HG03439 (cell line): ENCODE measurements around the gene INMT.

Experiments
- ATAC-seq: cut with Tn5 transposase; IDR thresholded peaks from one replicate; pipeline ENCODE4 v1.9.1; 2021; ENCODE audit warnings: mild to moderate bottlenecking, moderate library complexity; ENCODE audit not compliant: unreplicated experiment

INMT gene

DNA sequence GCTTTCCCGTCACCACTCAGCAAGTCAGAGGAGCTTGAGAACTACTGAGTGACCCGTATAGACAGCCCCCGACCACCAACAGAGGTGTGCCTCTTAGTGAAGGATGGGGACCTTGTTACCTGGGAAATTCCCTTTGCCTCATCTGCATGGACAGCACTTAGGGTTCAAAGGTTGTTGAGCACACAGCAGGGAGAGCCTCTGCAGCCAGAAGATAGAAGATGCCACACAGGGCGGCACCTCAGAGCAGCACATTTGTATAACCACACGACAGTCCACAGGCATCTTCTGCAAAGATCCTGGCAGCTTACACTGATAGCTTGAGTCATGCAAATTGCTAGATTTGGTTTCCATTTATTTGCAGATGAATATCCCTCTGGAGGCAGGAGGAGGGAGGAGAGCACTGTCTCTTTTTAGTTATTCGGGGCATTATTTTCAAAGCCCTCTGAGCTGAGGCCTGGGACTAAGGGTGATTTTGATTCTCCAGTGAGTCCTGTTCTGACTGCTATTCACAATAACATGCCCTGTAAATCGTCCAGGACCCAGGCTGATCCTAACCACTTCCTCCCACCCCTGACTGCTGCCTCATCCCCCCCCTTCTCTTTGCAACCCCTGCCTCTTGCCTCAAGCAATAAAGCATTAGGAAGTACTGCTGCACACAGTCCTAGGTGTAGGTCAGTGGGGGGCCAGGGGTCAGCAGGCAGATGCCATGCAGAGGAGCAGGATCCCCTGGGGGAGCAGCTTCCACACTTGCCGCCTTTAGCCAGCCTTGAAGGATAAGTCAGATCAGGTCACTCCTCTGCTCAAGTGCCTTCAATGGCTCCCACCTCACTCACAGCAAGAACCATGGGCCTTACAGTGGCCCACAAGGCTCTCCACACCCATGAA is 24.6 kb upstream of the INMT start:
- no peak for ATAC-seq

- no peak for ATAC-seq
These were observed 23.3 kb upstream of the INMT start for GRCh38 chr7:30728591-30729100.

DNA sequence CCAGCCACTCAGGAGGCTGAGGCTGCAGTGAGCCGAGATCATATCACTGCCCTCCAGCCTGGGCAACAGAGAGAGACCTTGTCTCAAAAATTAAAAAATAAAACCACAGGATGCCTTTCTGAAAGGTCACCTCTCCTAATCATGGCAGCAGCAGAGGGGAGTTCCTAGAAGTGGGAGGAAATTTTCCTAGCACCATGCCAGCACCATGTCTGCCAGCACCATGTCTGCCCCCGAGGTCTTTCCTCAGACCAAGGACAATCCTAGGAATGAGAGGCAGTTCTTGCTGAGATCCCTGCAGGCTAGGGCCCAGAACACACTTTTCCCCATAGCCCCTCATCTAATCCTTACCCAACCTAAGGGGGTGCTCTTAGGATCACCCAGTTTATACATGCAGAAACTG is 22.3 kb upstream of the INMT start:
- ATAC-seq, result no peak

GRCh38 chr7:30730097-30730496 is 21.8 kb upstream of the INMT start:
- no peak for ATAC-seq

DNA sequence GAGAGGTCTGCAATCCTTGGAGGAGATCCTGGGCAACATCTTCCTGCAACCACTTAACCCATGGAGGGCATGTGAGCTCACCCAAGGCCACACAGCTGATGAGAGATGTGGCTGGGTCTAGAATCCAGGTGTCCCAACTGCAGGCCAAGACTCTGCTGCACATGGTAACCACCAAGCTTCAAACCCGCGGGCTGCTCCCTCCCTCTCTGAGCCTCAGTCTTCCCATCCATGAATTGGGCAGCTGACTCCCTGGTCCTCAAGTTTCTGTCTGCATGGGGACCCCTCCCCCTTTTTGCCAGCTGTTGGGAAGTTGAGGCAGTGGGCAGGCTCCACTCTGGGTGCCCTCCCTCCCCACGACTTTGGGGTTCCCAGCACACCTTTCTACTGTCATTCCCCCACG is 20.9 kb upstream of the INMT start:
- ATAC-seq, result no peak

DNA sequence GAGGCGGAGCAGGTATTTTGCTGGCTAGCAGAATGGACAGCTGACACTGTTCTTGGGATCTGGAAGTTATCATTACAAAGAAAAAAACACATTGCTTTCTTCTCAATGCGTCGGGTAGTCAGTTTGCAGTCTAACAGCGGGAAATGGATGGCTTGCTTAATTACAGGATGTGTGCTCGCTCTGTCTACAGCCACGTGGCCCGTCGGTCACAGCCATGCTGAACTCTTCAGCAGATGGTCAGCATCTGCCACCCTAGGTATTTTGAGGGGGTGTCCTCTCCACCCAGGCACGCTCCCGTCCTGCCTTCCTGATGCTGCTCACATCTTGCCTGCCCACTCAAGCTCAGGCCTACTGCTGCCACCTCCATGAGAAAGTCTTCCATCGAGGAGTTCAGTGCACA is 20.4 kb upstream of the INMT start:
- ATAC-seq, result no peak

DNA sequence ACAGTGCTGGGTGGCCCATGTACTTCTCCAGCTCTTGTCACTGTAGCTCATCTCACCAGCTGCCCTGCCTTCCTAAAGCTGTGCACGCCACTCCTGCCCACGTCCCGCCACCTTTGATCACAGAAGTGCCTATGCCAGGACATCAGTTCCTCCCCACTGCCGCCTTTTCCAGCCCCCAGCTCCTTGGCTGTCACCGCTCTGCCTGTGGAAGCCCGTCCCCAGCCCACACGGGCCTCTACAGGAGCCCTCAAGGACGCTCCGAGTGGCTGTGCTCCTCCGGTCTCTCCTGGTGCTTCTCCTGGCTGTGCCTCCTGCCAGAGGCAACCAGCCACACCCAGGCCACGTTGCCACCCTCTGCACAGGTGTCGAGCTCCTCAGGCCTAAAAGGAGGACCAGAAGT is 19.3 kb upstream of the INMT start:
- no peak for ATAC-seq

GRCh38 chr7:30733216-30733615 is 18.7 kb upstream of the INMT start:
- ATAC-seq, result no peak

- ATAC-seq, result no peak
These were observed 18.2 kb upstream of the INMT start for GRCh38 chr7:30733691-30734090.

GRCh38 chr7:30734497-30734896 is 17.4 kb upstream of the INMT start:
- ATAC-seq, result no peak

DNA sequence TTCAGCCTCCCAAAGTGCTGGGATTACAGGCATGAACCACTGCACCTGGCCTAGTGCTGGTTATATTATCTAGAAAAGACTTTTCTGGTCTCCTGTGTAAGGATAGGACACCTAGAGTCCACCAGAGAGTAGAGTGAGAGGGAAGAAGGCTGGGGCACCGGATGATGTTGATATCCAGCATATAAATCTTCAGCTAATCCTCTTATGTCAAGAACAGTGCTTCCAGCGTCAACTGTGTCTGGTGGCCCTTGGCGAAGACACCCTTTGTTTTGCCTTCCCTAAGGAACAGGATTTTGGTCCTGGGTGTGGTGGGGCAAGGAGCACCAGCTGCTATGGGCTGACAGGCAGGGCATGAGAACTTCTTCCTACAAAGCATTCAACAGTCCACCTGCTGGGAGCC is 16.3 kb upstream of the INMT start:
- no peak for ATAC-seq

DNA sequence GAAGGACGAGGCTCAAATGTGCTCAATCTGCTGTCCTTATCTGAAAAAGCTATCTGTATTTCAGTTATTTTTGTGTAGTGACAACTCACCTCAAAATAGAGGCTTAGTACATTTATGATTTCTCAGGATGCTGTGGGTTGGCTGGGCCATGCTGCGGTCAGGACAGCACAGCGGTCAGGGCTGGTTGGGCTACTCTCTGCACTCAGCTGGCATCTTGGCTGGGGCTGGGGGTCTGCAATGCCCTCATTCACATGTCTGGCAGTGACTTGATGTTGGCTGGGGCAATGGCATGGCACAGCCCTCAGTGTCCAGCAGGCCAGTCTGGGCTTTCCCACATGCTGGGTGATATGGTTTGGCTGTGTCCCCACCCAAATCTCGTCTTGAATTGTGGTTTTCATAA is 15.6 kb upstream of the INMT start:
- no peak for ATAC-seq

- no peak for ATAC-seq
These were observed 13.7 kb upstream of the INMT start for GRCh38 chr7:30738026-30738915.

- ATAC-seq, result no peak
These were observed 12.2 kb upstream of the INMT start for GRCh38 chr7:30739691-30740090.

DNA sequence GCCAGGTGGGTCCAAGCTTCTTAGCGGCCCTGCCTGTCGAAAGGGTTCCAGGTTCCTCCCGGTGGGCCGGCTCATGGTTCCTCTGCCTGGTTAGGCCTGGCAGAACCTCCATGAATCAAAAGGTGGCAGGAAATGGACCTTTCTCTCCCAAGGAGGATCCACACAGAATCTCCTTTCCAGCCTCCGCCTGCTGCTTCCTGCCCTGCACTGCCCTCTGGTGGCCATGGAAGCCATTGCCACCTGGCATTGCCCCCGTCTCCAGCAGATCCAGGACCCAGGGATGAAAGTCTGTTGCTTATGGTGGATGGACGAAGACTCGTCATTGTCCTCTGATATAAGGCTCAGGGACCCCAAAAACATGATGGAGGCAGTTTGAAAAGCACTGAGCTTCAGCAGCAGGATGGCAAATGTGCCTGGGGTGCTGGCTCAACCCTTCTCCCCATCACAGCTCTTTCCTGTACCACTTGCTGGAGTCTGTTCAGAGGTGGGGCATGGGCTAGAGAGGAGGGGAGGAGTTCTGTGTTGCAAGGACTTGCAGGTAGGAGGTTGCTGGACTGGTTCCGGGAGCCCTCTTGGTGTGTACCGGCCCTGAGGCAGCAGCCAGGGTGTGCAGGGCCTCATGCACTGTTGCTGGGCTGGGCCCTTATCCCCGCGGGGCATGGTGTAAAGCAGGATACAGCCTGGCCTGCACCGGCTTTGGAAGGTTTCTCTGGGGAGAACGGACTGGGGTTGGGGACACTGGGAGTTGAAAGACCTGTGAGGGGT is 11.3 kb upstream of the INMT start:
- peak; percentile 56 for ATAC-seq

- no peak for ATAC-seq
These were observed 10.6 kb upstream of the INMT start for GRCh38 chr7:30741289-30741688.

GRCh38 chr7:30743371-30744074 is 8.4 kb upstream of the INMT start:
- no peak for ATAC-seq

- no peak for ATAC-seq
These were observed 7.9 kb upstream of the INMT start for GRCh38 chr7:30744075-30744417.

DNA sequence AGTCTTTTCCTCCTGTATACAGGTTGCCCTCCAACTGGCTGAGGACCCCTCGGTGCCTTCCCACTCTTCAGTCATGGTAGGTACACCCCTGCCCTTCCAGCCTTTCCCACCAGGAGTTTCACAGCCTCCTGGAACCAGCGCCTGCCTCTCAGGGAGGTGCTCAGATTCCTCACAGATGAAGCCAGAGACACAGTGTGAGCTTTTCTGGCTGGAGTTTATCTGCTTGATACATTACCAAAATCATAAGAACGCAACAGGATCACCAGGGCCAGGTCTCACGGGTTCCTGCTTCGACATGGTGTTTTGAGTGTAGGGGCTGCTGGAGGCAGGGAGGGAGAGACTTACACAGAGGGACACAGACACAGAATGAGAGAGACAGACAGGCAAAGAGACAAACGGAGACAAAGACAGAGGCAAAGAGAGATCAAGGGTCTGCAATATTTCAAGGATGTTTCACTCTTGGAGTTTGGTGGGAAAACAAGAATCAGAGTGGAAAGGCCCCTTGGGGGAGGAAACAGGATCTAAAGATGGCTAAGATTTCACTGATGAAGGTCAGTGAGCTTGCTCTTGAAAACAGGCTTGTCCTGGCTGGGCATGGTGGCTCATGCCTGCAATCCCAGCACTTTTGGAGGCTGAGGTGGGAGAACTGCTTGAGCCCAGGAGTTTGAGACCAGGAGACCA is 6.5 kb upstream of the INMT start:
- no peak for ATAC-seq

GRCh38 chr7:30750010-30750409 is 1.9 kb upstream of the INMT start:
- no peak for ATAC-seq
